ENCODE results near the gene LRRC27. TPM values are rescaled to one million over a fixed set of nuclear protein-coding genes. Genes with fewer than 3 reads are reported as not detected.

The LRRC27 gene
- total RNA-seq, 1 donor from 2014 or later = 14.2 TPM

GRCh38 chr10:132410056-132410778, 78.2 kb downstream of the LRRC27 start:
- H3K27ac Mint-ChIP-seq = peak overlapping the region; percentile 86
- TF ChIP-seq, protein P1, sequence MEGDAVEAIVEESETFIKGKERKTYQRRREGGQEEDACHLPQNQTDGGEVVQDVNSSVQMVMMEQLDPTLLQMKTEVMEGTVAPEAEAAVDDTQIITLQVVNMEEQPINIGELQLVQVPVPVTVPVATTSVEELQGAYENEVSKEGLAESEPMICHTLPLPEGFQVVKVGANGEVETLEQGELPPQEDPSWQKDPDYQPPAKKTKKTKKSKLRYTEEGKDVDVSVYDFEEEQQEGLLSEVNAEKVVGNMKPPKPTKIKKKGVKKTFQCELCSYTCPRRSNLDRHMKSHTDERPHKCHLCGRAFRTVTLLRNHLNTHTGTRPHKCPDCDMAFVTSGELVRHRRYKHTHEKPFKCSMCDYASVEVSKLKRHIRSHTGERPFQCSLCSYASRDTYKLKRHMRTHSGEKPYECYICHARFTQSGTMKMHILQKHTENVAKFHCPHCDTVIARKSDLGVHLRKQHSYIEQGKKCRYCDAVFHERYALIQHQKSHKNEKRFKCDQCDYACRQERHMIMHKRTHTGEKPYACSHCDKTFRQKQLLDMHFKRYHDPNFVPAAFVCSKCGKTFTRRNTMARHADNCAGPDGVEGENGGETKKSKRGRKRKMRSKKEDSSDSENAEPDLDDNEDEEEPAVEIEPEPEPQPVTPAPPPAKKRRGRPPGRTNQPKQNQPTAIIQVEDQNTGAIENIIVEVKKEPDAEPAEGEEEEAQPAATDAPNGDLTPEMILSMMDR (conservative IDR thresholded peaks at IDR 0.05) = no peak
- H3K4me1 Mint-ChIP-seq (ENCODE audit: unreplicated experiment) = peaks cover 39% of the 10 kb centered on the region
- H3K9me3 Mint-ChIP-seq = no peaks in the 10 kb centered on the region
- no peaks in the 10 kb centered on the region for H3K27me3 Mint-ChIP-seq
- peak overlapping the region; percentile 71 for H3K4me3 Mint-ChIP-seq
- H3K36me3 Mint-ChIP-seq = peaks cover 7% of the 10 kb centered on the region
- DNase-seq (ENCODE audit: extremely low spot score, unreplicated experiment) = no peak

GRCh38 chr10:132410779-132411532, 79.0 kb downstream of the LRRC27 start:
- TF ChIP-seq, protein P1 (conservative IDR thresholded peaks at IDR 0.05) = no peak
- peak overlapping the region; percentile 85 for H3K4me3 Mint-ChIP-seq
- H3K9me3 Mint-ChIP-seq = no peaks in the 10 kb centered on the region
- DNase-seq (ENCODE audit: extremely low spot score, unreplicated experiment) = no peak
- H3K27ac Mint-ChIP-seq = peak overlapping the region; percentile 98
- H3K4me1 Mint-ChIP-seq (ENCODE audit: unreplicated experiment) = peaks cover 46% of the 10 kb centered on the region
- H3K36me3 Mint-ChIP-seq = peaks cover 9% of the 10 kb centered on the region
- no peaks in the 10 kb centered on the region for H3K27me3 Mint-ChIP-seq

- Mint-ChIP-seq H3K9me3 (no peaks in the 10 kb centered on the region), H3K27me3 (no peaks in the 10 kb centered on the region), H3K4me3 (peak overlapping the region; percentile 85), H3K36me3 (peaks cover 8% of the 10 kb centered on the region), H3K27ac (peak overlapping the region; percentile 98), H3K4me1 (ENCODE audit: unreplicated experiment) (peaks cover 46% of the 10 kb centered on the region)
- TF ChIP-seq, protein P1 (conservative IDR thresholded peaks at IDR 0.05) = no peak
- DNase-seq (ENCODE audit: extremely low spot score, unreplicated experiment) = no peak
These were observed 79.7 kb downstream of the LRRC27 start for GRCh38 chr10:132411561-132412253.

- H3K4me3 Mint-ChIP-seq = peak overlapping the region; percentile 11
- TF ChIP-seq, protein P1 (conservative IDR thresholded peaks at IDR 0.05) = no peak
- no peak for DNase-seq (ENCODE audit: extremely low spot score, unreplicated experiment)
- no peaks in the 10 kb centered on the region for H3K9me3 Mint-ChIP-seq
- H3K27me3 Mint-ChIP-seq = no peaks in the 10 kb centered on the region
- peaks cover 8% of the 10 kb centered on the region for H3K36me3 Mint-ChIP-seq
- H3K4me1 Mint-ChIP-seq (ENCODE audit: unreplicated experiment) = peaks cover 45% of the 10 kb centered on the region
- H3K27ac Mint-ChIP-seq = peak overlapping the region; percentile 84
These were observed 80.6 kb downstream of the LRRC27 start for GRCh38 chr10:132412316-132413192.
